GM19397 (cell line): ENCODE results near the gene MESP2.

Source experiments
- ATAC-seq: cut with Tn5 transposase; IDR thresholded peaks from one replicate; pipeline ENCODE4 v1.9.1; 2021; ENCODE audit warnings: mild to moderate bottlenecking, moderate library complexity; ENCODE audit not compliant: unreplicated experiment

The MESP2 gene

DNA sequence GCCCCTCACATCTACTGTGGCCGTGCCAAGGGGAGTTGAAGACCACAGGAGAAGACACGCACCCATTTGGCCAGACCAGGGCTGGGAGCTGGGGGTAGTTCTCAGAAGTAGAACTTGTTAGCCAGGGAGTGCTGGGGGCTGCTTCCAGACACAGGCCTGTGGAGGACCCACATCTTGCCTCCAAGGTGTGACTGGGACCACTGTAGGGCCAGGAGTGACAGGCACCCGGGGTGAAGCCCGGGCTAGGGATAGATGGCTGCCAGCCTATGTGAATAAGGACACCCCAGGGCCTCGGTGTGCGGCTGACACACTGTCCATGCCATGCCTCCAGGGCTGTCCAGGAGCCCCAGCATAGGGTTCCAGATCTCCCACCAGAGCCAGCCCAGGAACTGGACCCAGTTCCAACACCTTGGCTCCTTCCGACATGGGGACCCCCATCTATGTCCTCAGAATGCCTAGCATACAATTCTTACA lies 36.8 kb downstream of the MESP2 start:
- no peak for ATAC-seq

DNA sequence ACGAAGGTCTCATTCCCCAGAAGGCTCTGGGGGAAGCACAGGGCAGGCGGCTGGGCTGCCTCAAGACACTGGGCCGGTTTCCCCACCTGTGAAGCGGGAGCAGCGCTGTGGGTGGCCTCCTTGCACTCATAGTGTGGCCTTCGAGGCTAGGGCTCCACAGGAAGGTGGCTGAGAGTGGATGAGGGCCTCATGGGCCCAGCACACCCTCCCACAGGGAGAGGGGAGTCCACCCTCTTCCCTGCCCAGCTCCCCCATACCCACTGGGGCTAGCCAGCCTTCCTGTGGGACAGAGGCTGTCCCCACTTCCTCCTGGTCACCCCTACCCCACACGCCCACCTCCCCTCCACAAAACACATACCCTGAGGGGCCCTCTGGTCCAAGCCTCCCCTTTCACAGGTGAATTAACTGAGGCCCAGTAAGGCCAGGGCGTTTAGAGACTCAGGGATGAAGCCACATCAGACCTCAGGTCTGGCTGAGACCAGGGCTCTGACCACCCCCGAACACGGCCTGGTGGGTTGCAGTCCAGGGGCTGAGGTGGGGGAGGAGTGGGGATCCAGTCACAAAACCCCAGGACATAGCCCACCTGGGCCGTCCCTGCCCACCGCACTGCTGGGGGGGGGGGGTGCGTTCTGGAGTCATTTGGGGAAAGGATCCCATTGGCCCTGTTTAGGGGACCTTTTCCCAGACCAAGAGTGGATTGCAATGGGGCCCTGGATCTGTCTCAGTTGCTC lies 37.4 kb downstream of the MESP2 start:
- no peak for ATAC-seq

DNA sequence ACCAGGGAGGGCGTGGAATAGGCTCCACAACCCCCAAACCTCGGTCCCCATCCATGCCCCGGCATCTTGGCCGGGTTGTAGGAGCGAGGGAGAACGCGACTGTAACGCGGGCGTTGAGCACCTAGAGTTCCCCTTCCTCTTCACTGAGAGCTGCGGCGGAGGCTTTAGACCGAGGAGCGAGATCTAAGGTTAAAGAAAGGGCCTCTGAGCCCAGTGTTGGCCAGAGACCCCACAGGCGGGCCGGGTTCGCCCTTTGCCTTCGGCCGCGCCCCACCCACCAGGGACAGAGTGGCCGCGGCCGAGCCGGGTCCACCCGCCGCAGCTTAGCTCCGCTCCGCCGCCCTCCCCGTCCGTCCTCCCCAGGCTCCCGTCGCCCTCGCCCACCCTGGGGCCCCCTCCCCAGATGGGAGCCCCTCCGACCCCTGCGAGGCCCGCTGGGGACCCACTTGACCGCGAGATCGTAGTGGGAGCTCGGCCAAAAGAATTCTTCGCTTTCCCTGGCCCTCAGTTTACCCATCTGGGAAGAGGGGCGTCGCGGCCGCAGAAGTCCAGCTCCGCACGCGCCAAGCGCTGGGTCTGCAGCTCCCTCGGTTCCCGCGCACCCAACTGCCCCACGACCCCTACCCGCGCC lies 38.1 kb downstream of the MESP2 start:
- no peak for ATAC-seq

DNA sequence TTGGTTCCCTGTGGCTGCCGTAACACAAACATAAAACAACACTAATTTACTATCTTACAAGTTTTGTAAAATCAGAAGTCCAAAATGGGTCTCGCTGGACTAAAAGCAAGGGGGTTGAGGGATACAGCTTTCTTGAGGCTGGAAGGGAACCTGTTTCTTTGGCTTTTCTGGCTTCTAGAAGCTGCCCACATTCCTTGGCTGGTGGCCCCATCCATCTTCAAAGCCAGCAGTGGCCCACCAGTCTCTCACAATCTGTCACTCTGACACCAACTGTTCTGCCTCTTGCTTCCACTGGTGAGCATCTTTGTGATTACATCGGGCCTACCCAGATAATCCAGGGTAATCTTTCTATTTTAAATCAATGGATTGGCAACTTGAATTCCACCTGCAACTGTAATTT lies 39.6 kb downstream of the MESP2 start:
- ATAC-seq: no peak

DNA sequence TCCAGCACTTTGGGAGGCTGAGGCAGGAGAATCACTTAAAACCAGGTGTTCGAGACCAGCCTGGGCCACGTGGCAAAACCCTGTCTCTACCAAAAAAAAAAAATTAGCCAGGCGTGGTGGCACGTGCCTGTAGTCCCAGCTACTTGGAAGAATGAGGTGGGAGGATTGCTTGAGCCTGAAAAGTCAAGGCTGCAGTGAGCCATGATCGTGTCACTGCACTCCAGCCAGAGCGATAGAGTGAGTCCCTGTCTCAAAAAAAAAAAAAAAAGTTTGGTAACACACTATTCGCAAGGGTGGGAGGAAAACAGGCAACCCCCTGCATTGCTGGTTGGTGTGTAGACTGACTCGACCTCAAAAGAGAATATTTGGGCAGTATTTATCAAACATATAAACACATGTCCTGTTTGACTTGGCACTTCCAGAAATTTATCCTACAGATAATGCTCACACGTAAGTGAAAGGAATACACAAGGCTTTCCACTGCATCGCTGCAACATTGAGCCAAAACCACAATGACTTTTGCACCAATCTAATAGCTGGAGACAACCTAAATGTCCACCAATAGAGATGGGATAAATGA lies 41.7 kb downstream of the MESP2 start:
- no peak for ATAC-seq

DNA sequence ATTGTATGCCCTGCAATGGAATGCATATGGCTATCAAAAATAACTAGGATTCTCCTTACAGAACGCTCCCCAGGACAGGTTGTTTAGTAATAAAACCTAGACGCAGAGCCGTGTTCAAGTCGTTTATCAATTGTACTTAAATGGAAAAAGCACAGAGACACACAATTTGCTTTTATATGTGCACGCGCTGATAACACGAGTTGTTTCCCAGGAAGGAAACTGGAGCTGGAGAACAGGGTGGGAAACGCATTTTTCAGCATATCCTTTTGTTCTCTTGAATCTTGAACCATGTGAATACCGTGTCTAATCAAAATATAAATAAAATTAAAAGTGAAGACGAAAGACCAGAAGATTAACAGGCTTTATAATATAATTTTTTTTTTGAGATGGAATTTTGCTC lies 42.2 kb downstream of the MESP2 start:
- no peak for ATAC-seq

DNA sequence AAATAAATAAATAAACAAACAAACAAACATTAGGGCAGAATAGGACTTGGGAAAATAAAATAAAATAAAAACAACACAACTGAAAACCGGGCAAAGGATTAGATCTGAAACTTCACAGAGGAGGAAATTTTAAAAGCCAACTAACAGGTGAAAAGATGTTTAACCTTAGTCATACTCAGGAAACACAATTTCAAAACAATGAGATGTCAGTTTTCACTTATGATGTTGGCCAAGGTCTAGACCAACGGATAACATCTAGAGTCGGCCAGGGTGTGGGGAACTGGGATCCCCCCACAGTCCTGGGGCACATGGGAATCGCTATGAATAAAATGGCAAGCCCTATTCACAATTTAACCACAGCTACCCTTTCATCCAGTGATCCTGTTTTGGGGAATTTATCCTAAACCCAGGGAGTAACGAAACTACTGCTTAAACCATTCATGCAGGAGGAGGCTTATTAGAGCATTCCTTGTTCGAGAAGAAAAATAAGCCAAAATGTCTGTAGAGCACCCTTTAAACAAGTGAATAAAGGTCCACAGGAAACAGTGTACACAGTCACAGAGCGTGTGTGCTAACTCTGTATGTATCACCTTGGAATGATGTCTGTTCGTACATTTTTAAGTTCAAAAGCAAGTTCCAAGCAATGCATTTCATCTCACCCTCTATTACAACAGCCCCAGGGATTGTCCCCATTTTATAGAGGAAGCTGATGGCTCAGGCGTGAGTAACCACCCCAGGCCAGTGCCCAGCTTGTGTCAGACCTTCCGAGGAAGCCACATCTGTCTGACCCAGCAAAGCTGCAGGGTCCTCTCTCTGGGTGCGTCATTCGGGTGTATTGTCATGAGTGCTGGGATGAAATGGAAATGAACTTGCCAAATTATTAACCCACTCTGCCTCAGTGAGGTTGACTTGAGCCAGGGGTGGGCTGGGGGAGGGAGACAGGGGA lies 44.8 kb downstream of the MESP2 start:
- ATAC-seq: no peak

DNA sequence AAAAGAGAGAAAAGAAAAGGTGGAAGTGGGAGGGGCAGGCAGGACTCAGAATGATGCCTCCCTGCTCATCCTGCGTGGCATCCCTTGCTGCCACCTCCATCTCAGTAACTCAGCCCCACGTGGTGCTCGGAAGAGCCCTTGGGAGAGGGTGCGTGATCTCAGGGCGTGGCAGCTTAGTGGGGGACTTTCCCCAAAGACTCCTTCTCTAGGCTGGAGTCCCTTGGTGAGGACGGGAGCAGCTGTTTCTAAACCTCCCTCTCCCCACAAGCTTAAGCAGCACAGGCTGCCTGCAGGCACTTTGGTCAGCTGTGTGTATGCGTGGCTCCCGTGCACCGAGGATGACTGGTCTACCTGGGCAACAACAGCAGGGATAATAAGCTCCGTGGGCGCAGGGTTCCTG lies 45.9 kb downstream of the MESP2 start:
- no peak for ATAC-seq

DNA sequence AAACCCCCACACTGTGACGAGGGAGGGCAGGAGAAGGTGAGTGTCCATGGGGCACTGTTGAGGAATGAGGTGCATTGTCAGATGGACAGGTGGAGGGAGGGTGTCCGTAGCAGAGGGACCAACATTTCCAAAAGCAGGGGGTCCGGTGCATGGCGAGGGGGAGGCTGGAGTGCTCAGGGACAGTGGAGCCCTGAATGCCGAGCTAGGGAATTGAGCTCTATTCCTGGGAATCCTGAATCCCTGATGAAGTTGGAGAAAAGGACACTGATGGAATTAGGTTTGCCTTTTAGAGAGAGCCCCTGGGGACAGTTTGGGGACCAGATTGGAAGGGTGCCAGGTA lies 46.4 kb downstream of the MESP2 start:
- ATAC-seq: no peak

DNA sequence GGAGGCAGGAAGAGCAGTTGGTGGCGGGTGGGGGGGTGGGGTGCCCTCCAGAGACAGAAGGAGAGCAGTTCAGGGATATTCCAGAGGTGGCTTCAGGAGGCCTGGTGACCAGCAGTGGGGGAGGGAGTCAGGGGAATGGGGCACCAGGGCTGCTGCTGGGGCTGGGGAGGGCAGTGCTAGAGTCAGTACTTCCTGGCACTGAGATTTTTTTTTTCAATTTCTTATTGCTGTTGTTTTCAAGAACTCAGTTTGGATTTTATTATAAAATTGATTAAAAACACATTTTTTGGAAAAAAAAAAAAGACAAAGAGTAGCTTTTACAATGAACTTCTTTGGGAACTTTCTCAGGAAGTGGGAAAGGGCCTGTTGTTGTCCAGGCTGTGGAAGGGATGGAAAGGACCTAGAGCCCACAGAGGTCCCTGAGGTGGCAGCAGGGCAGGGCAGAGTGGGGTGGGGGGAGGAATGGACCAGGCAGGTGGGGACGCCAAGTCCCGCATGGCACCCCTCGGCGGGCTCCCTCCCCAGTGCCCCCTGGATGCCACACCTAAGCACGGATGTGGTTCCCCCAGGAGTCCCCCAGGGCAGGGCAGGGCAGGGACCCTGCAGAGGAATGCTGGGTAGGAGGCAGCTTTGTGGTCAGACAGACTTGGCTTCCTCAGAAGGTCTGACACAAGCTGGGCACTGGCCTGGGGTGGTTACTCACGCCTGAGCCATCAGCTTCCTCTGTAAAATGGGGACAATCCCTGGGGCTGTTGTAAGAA lies 47.0 kb downstream of the MESP2 start:
- ATAC-seq: no peak

DNA sequence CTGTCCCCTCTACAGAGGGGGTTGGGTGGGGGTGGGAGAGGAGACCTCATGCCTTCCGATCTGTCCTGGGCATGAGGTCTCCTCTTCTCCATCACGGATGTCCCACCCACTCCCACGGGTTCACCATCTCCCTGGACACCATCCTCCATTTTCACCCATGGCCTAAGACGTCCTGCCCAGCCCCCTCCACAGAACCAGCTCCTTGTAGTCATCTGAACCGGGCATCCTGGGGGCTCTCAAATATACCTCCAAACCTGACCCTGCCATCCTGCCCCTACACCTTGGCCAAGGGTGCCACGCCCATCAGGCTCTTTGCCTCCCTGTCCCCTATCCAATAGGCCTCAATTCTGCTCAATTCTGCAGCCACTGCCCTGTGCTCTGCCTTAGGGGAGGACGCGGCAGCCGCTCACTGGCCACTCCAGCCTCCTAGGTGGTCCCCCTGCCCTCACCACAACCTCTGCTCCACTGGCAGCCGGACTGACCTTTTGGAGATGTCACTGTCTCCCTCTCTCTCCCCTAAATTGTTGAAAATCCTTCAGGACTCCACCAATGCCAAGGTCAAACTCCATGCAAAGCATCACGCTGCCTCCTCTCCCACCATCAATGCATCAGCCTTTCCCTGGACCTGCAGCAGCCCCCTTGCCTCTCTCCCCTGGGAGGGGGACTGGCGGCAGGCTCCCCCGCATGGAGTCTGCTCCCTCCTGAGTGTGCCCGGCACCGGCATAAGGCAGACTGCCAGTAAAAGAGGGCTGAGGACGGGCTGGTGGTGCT lies 47.9 kb downstream of the MESP2 start:
- ATAC-seq: no peak

DNA sequence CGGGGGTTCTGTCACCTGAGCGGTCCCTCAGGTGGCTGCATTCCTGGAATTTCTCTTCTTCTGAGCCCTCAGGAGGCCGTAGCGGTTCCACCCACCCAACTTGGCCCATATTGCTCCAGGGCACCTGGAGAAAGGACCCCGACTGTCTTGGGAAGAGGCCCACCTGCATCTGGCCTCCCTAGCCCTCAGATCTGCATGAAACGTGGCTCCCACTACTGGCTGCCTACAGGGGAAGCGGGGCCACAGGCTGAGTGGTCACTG lies 48.4 kb downstream of the MESP2 start:
- no peak for ATAC-seq

DNA sequence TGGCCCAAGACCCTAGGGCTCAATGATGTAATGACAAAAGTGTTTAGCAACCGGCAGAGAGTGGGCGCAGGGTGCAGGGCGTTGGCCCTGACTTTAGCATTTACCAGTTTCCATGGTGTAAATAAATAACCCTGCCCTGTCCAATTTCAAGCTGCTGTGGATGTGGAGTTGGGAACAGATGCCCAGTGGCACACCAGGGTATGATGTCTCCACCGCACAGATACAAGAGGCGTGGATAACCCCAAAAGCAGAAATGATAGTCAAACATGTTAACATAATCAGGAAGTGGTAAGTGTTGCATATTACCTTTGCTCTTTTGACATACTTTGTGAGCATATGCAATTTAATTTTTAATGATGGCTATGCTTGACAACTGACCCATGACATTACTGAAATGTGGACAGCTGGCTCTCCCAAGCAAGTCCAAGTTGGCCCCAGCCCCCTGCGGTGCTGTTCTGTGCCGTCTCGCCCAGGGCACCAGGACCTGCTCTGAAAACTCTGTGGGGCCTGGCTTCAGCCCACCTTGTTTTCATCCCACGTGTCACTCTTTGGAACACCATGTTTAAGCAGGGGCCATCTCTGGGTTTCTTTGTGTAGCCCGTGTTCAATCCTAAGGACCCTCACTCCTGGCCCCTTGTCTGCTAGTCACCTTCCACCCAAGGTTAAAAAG lies 49.3 kb downstream of the MESP2 start:
- no peak for ATAC-seq

DNA sequence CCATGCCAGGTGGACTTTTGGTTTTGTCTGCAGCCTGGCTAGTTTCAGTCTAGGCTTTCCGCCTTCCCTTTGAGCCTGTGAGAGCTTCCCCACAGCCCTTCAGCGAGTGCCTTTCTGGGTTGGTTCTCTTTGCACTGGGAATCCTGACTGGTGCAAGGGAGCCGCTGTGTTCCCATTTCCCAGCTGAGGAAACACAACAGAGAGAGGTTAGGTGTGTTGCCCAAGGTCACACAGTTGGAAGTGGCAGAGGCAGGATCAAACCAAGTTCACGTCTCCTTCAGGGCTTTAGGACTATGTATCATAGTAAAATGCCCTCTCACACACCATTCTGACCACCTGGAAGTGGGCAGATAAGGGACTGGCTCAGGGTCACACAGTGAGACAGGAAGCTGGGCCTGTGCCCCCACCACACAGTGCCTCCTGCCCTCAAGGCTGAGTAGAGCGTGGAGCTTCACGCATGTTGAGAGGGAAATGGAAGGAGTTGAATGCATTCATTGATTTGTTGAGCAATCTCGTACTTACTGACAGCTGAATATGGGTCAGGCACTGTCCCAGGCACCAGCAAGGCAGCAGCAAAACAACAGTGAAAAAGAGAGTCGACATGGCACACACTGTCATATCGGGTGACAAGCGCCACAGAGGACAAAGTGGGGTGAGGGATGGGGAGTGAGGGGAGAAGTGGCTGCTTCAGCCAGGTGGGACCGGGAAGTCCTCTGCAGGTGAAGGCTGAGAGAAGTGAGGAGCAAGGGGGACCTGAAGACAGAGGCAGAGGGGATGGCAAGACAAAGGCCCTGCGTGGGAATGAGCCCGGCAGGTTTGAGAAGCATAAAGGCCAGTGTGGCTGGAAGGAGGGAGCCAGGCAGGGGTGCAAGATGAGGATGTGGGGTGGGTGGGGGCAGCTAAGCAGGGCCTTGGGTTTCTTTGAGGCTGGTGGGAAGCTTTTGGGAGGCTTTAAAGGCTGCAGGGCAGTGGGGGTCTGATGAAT lies 50.8 kb downstream of the MESP2 start:
- ATAC-seq: no peak

DNA sequence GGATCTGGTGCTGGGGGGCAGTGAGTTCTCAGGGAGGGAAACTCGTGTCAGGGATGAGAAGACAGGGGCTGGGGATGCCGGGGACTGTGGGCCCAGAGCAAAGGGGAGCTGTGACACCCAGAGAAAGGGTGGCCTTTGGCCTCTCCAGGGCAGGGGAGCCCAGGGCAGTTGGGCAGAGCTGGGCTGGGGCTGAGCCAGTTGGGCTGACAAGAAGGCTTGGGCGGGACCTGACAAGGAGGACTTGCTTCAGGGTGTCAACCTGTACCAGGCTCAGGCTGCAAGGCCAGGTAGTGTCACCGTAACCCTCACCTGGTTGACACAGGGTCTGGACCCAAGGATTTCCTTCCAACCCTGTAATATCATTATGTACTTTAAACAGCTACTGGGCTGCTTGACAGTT lies 51.7 kb downstream of the MESP2 start:
- no peak for ATAC-seq
